HG03575 (cell line): ENCODE results near the gene ZNF592.

Experiments
- ATAC-seq: cut with Tn5 transposase; IDR thresholded peaks from one replicate; pipeline ENCODE4 v1.9.1; 2021; ENCODE audit not compliant: unreplicated experiment, insufficient number of reproducible peaks, low FRiP score; ENCODE audit errors: extremely low read depth

ZNF592 gene

GRCh38 chr15:84797801-84798200 lies 49.4 kb downstream of the ZNF592 start:
- no peak for ATAC-seq

GRCh38 chr15:84798436-84798946 lies 50.1 kb downstream of the ZNF592 start:
- ATAC-seq, result no peak

GRCh38 chr15:84799511-84800187 lies 51.3 kb downstream of the ZNF592 start:
- ATAC-seq, result no peak

GRCh38 chr15:84800365-84800806 lies 52.0 kb downstream of the ZNF592 start:
- ATAC-seq, result no peak

GRCh38 chr15:84804005-84804900 lies 55.9 kb downstream of the ZNF592 start:
- ATAC-seq, result no peak

- no peak for ATAC-seq
These were observed 56.8 kb downstream of the ZNF592 start for GRCh38 chr15:84805221-84805620.

GRCh38 chr15:84807228-84807627 lies 58.8 kb downstream of the ZNF592 start:
- ATAC-seq, result no peak

- ATAC-seq, result no peak
These were observed 61.9 kb downstream of the ZNF592 start for GRCh38 chr15:84810073-84810840.

- ATAC-seq, result no peak
These were observed 62.8 kb downstream of the ZNF592 start for GRCh38 chr15:84811151-84811550.

- no peak for ATAC-seq
These were observed 63.4 kb downstream of the ZNF592 start for GRCh38 chr15:84811828-84812227.

- ATAC-seq, result no peak
These were observed 64.5 kb downstream of the ZNF592 start for GRCh38 chr15:84812842-84813241.

GRCh38 chr15:84813435-84813834 lies 65.0 kb downstream of the ZNF592 start:
- ATAC-seq, result no peak

GRCh38 chr15:84813931-84814330 lies 65.5 kb downstream of the ZNF592 start:
- no peak for ATAC-seq

- no peak for ATAC-seq
These were observed 66.5 kb downstream of the ZNF592 start for GRCh38 chr15:84814916-84815315.

- ATAC-seq, result no peak
These were observed 68.5 kb downstream of the ZNF592 start, which contains the start of gene ALPK3 for GRCh38 chr15:84816694-84817465. Gene ALPK3, plus strand, starts transcription at chr15:84817356. Its CDS starts 97 bp downstream, at chr15:84817453.

GRCh38 chr15:84817466-84818081 lies 69.2 kb downstream of the ZNF592 start:
- no peak for ATAC-seq

- ATAC-seq, result no peak
These were observed 70.1 kb downstream of the ZNF592 start for GRCh38 chr15:84818261-84819131.
